Measurements from ENCODE around the gene GNB4. TPM values are rescaled to one million over a fixed set of nuclear protein-coding genes. Genes with fewer than 3 reads are reported as not detected.
A peak's percentile ranks its signal among the peaks of the same experiment; 100 is the strongest.

Gene GNB4
- total and polyA plus RNA-seq, 9 of the 15 experiments (the other 6 are each of a cell fraction or from before 2014, with no cell fraction given), result 6.8 to 36.7 (median 21.4) TPM

DNA sequence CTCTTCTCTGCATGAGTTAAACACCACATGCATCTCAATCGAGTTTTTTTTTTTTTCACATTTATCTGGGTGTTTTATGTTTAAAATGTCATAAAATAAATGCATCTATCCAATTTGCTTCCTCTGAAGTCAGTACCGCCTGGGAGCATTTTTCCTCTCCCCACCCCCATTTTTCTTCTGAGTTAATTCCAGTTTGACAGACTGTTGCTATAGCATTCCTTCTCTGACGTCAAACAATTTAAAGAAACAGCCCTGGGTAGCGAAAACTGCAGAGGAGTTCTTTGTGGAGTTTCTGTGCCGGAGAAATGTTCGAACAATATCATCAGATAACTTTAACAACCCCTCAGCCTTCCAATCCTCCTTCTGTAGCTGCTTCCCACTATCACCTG lies 900 bp upstream of the GNB4 start:
- no peak for FAIRE-seq

More for the DNA sequence above, 900 bp upstream of the GNB4 start:
- DNase-seq (ENCODE audit: extremely low read depth in 1 of 4, low spot score in 3 of 4) (peak in 2 of 4 experiments; percentile 24 to 26), ATAC-seq (no peak)
- peak overlapping the region; percentile 90 for H2AFZ ChIP-seq (ENCODE audit: low read depth, low read length)
- intact Hi-C loops (cut with micrococcal nuclease), result no loop called here
- POLR2A ChIA-PET, result interaction anchor here (1.9 kb wide), 1 partner anchor 9 kb away, joined by 8 read pairs; no protein-coding TSS in a partner anchor
- CTCF ChIA-PET (ENCODE audit: low intra/inter-chr PET ratio), result no interaction called here
- H3K27me3 ChIP-seq (ENCODE audit: control insufficient read depth in 2 of 2, insufficient read depth in 2 of 2, low read length in 2 of 2), result peaks cover 4 to 20% of the 10 kb centered on the region in 2 experiments; a peak in 3 of 5 replicates
- H3K4me3 ChIP-seq, result no peak overlapping the region
- TF ChIP-seq, protein P1, sequence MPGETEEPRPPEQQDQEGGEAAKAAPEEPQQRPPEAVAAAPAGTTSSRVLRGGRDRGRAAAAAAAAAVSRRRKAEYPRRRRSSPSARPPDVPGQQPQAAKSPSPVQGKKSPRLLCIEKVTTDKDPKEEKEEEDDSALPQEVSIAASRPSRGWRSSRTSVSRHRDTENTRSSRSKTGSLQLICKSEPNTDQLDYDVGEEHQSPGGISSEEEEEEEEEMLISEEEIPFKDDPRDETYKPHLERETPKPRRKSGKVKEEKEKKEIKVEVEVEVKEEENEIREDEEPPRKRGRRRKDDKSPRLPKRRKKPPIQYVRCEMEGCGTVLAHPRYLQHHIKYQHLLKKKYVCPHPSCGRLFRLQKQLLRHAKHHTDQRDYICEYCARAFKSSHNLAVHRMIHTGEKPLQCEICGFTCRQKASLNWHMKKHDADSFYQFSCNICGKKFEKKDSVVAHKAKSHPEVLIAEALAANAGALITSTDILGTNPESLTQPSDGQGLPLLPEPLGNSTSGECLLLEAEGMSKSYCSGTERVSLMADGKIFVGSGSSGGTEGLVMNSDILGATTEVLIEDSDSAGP (CRISPR knock-in tag; IDR thresholded peaks at IDR 0.05), result peak; percentile 88
- TF ChIP-seq ZNF764 (CRISPR knock-in tag; IDR thresholded peaks at IDR 0.05; ENCODE audit: low read depth) (no peak), ATF1 (CRISPR knock-in tag; IDR thresholded peaks at IDR 0.05) (no peak), ATF1 (tag; IDR thresholded peaks at IDR 0.05) (peak; percentile 67), MXI1 (IDR thresholded peaks at IDR 0.05; ENCODE audit: low read depth, low read length) (0 out of 2 replicates have a peak, but pooled peaks have one; percentile 33), RFX1 (IDR thresholded peaks at IDR 0.05) (peak; percentile 84), MEIS2 (IDR thresholded peaks at IDR 0.05; ENCODE audit: partially characterized antibody) (peak; percentile 55), CREM (IDR thresholded peaks at IDR 0.05; ENCODE audit: low read depth) (peak; percentile 65; the same call in 1 of the 2 replicates)
- TF ChIP-seq, protein P2, sequence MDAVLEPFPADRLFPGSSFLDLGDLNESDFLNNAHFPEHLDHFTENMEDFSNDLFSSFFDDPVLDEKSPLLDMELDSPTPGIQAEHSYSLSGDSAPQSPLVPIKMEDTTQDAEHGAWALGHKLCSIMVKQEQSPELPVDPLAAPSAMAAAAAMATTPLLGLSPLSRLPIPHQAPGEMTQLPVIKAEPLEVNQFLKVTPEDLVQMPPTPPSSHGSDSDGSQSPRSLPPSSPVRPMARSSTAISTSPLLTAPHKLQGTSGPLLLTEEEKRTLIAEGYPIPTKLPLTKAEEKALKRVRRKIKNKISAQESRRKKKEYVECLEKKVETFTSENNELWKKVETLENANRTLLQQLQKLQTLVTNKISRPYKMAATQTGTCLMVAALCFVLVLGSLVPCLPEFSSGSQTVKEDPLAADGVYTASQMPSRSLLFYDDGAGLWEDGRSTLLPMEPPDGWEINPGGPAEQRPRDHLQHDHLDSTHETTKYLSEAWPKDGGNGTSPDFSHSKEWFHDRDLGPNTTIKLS (IDR thresholded peaks at IDR 0.05; ENCODE audit: borderline replicate concordance, low read depth), result no peak
- TF ChIP-seq, protein P3, sequence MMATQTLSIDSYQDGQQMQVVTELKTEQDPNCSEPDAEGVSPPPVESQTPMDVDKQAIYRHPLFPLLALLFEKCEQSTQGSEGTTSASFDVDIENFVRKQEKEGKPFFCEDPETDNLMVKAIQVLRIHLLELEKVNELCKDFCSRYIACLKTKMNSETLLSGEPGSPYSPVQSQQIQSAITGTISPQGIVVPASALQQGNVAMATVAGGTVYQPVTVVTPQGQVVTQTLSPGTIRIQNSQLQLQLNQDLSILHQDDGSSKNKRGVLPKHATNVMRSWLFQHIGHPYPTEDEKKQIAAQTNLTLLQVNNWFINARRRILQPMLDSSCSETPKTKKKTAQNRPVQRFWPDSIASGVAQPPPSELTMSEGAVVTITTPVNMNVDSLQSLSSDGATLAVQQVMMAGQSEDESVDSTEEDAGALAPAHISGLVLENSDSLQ (IDR thresholded peaks at IDR 0.05), result peak; percentile 92
- TF ChIP-seq, protein P4, sequence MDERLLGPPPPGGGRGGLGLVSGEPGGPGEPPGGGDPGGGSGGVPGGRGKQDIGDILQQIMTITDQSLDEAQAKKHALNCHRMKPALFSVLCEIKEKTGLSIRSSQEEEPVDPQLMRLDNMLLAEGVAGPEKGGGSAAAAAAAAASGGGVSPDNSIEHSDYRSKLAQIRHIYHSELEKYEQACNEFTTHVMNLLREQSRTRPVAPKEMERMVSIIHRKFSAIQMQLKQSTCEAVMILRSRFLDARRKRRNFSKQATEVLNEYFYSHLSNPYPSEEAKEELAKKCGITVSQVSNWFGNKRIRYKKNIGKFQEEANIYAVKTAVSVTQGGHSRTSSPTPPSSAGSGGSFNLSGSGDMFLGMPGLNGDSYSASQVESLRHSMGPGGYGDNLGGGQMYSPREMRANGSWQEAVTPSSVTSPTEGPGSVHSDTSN (CRISPR knock-in tag; IDR thresholded peaks at IDR 0.05; ENCODE audit: low read depth), result no peak
- TF ChIP-seq, protein P4 (tag; conservative IDR thresholded peaks at IDR 0.05; ENCODE audit: low read depth), result peak; percentile 79
- H3K36me3 ChIP-seq (ENCODE audit: control insufficient read depth, insufficient read depth, low read length), result no peaks in the 10 kb centered on the region
- no peaks in the 10 kb centered on the region for H3K9me1 ChIP-seq (ENCODE audit: control insufficient read depth, insufficient read depth, low read length)
- in situ Hi-C loops (cut with MboI), result no loop called here
- no peaks in the 10 kb centered on the region; the same call in 1 of the 2 replicates for H4K20me1 ChIP-seq (replicated peaks; ENCODE audit: control insufficient read depth, insufficient read depth, low read length)
- H3K9me3 ChIP-seq (replicated peaks; ENCODE audit: control insufficient read depth, insufficient read depth, low read depth, low read length), result no peaks in the 10 kb centered on the region
- peaks cover 38% of the 10 kb centered on the region for H3K79me2 ChIP-seq (ENCODE audit: control insufficient read depth, insufficient read depth, low read length)
- peaks cover 11 to 21% of the 10 kb centered on the region in 2 experiments; a peak in 4 of 5 replicates for H3K4me1 ChIP-seq (replicated peaks in 1 of 2; ENCODE audit: control insufficient read depth in 2 of 2, insufficient read depth in 2 of 2, low read length in 2 of 2)
- WGBS (ENCODE audit: insufficient coverage, low coverage, missing lambda C conversion rate), result 42% methylated on average over 6 of the region's 6 CpGs
- H3K27ac ChIP-seq (ENCODE audit: extremely low read depth, low read depth, low read length), result no peak overlapping the region
- no TSS peak for BruUV-seq (replicated peaks)
- H3K4me2 ChIP-seq (ENCODE audit: insufficient read depth, low read length), result peak overlapping the region; percentile 92; the same call in 1 of the 2 replicates
- no peak overlapping the region for H3K9ac ChIP-seq (ENCODE audit: insufficient read depth in 1 of 2, low read depth in 2 of 2, low read length in 2 of 2)

Data from K562 (cell line).